ENCODE data around the gene USP6NL. TPM values are rescaled to one million over a fixed set of nuclear protein-coding genes. Genes with fewer than 3 reads are reported as not detected.

USP6NL gene
- total RNA-seq, 1 experiment from 2014 or later: 27.5 TPM

GRCh38 chr10:11642566-11642965 lies 31.1 kb upstream of the USP6NL start:
- intact Hi-C loops (cut with micrococcal nuclease; ENCODE audit: unreplicated experiment): no loop called here
- H3K4me1 Mint-ChIP-seq (ENCODE audit: low read depth, unreplicated experiment): no peaks in the 10 kb centered on the region
- H3K36me3 Mint-ChIP-seq (ENCODE audit: insufficient read depth, unreplicated experiment): no peaks in the 10 kb centered on the region
- H3K4me3 Mint-ChIP-seq (ENCODE audit: low read depth, unreplicated experiment): no peak overlapping the region
- no TSS peak for BruUV-seq (replicated peaks)
- H3K27ac Mint-ChIP-seq (ENCODE audit: unreplicated experiment): no peak overlapping the region
- CTCF ChIA-PET: no interaction called here
- H3K9me3 Mint-ChIP-seq (ENCODE audit: low read depth, unreplicated experiment): no peaks in the 10 kb centered on the region
- no peak for DNase-seq
- TF ChIP-seq CTCF (IDR thresholded peaks at IDR 0.05; ENCODE audit: unreplicated experiment): no peak
- H3K27me3 Mint-ChIP-seq (ENCODE audit: unreplicated experiment): no peaks in the 10 kb centered on the region

GRCh38 chr10:11639849-11640764 lies 28.7 kb upstream of the USP6NL start:
- CTCF ChIA-PET: no interaction called here
- TF ChIP-seq CTCF (IDR thresholded peaks at IDR 0.05; ENCODE audit: unreplicated experiment): no peak
- Mint-ChIP-seq H3K36me3 (ENCODE audit: insufficient read depth, unreplicated experiment) (no peaks in the 10 kb centered on the region), H3K4me3 (ENCODE audit: low read depth, unreplicated experiment) (no peak overlapping the region), H3K9me3 (ENCODE audit: low read depth, unreplicated experiment) (no peaks in the 10 kb centered on the region), H3K27ac (ENCODE audit: unreplicated experiment) (no peak overlapping the region), H3K4me1 (ENCODE audit: low read depth, unreplicated experiment) (no peaks in the 10 kb centered on the region), H3K27me3 (ENCODE audit: unreplicated experiment) (no peaks in the 10 kb centered on the region)
- no TSS peak for BruUV-seq (replicated peaks)
- intact Hi-C loops (cut with micrococcal nuclease; ENCODE audit: unreplicated experiment): no loop called here
- DNase-seq: no peak

- CTCF ChIA-PET: no interaction called here
- BruUV-seq (replicated peaks): no TSS peak
- Mint-ChIP-seq H3K4me3 (ENCODE audit: low read depth, unreplicated experiment) (no peak overlapping the region), H3K27me3 (ENCODE audit: unreplicated experiment) (no peaks in the 10 kb centered on the region), H3K36me3 (ENCODE audit: insufficient read depth, unreplicated experiment) (no peaks in the 10 kb centered on the region), H3K27ac (ENCODE audit: unreplicated experiment) (no peak overlapping the region), H3K9me3 (ENCODE audit: low read depth, unreplicated experiment) (no peaks in the 10 kb centered on the region), H3K4me1 (ENCODE audit: low read depth, unreplicated experiment) (no peaks in the 10 kb centered on the region)
- intact Hi-C loops (cut with micrococcal nuclease; ENCODE audit: unreplicated experiment): no loop called here
- TF ChIP-seq CTCF (IDR thresholded peaks at IDR 0.05; ENCODE audit: unreplicated experiment): no peak
- no peak for DNase-seq
Measured at GRCh38 chr10:11639362-11639761, 27.9 kb upstream of the USP6NL start.

GRCh38 chr10:11638055-11638698 lies 26.7 kb upstream of the USP6NL start:
- H3K4me1 Mint-ChIP-seq (ENCODE audit: low read depth, unreplicated experiment): no peaks in the 10 kb centered on the region
- DNase-seq: no peak
- no peaks in the 10 kb centered on the region for H3K36me3 Mint-ChIP-seq (ENCODE audit: insufficient read depth, unreplicated experiment)
- no peaks in the 10 kb centered on the region for H3K9me3 Mint-ChIP-seq (ENCODE audit: low read depth, unreplicated experiment)
- H3K27me3 Mint-ChIP-seq (ENCODE audit: unreplicated experiment): no peaks in the 10 kb centered on the region
- intact Hi-C loops (cut with micrococcal nuclease; ENCODE audit: unreplicated experiment): no loop called here
- no peak for TF ChIP-seq CTCF (IDR thresholded peaks at IDR 0.05; ENCODE audit: unreplicated experiment)
- no peak overlapping the region for H3K4me3 Mint-ChIP-seq (ENCODE audit: low read depth, unreplicated experiment)
- H3K27ac Mint-ChIP-seq (ENCODE audit: unreplicated experiment): no peak overlapping the region
- CTCF ChIA-PET: no interaction called here
- BruUV-seq (replicated peaks): no TSS peak

Measured in Calu3 (cell line).